Keratinocyte (primary cell): ENCODE measurements around the gene HNRNPU. TPM values are rescaled to one million over a fixed set of nuclear protein-coding genes. Genes with fewer than 3 reads are reported as not detected.
"Not testable (repeated sequence)": the region's sequence is repeated elsewhere in the genome, so short reads cannot be mapped to it uniquely, and the experiment has no call there.

Experiments
- DNase-seq: peaks from one replicate; pipeline ENCODE4 v3.0.0-alpha.2; 2011; ENCODE audit warnings: low read depth, missing footprints, low spot score
- FAIRE-seq: peaks from 2 replicates; lab custom pipeline; 2011; peaks lifted over from hg19 to GRCh38; lab: Jason Lieb, UNC
- H2AFZ ChIP-seq: 2 replicates; pipeline ENCODE4 v1.6.0; 2012; ENCODE audit warnings: low read length, control low read depth, inconsistent platforms; ENCODE audit not compliant: control insufficient read depth
- H3K27ac ChIP-seq: 2 replicates; pipeline ENCODE4 v1.5.1; 2011; ENCODE audit warnings: low read length; ENCODE audit not compliant: control insufficient read depth, insufficient read depth
- H3K27me3 ChIP-seq: 3 replicates; pipeline ENCODE4 v1.6.0; 2011; ENCODE audit warnings: low read length; ENCODE audit not compliant: control insufficient read depth, insufficient read depth; ENCODE audit errors: extremely low read depth
- H3K36me3 ChIP-seq, 2 experiments: 2 replicates in 1 of 2; 3 replicates in 1 of 2; pipeline ENCODE4 v1.5.1; 2011; ENCODE audit warnings: low read length in 2 of 2, mild to moderate bottlenecking in 1 of 2; ENCODE audit not compliant: control insufficient read depth in 2 of 2, insufficient read depth in 2 of 2; ENCODE audit errors: extremely low read depth in 1 of 2
- H3K4me1 ChIP-seq: 3 replicates; pipeline ENCODE4 v1.5.1; 2011; ENCODE audit warnings: low read length; ENCODE audit not compliant: control insufficient read depth, insufficient read depth; ENCODE audit errors: extremely low read depth
- H3K4me2 ChIP-seq: 3 replicates; pipeline ENCODE4 v1.6.0; 2011; ENCODE audit warnings: low read depth, low read length; ENCODE audit not compliant: control insufficient read depth, insufficient read depth; ENCODE audit errors: extremely low read depth
- H3K4me3 ChIP-seq, 3 experiments: fragments of 200-600 bp in 1 of 3; sonication (generic) in 1 of 3; 2 replicates in 2 of 3; 3 replicates in 1 of 3; pipeline ENCODE4 v1.5.1; 2011 to 2016; ENCODE audit warnings: low read length in 3 of 3, mild to moderate bottlenecking in 3 of 3, control low read depth in 2 of 3, inconsistent platforms in 1 of 3, low read depth in 1 of 3, mixed read lengths in 1 of 3, mixed run types in 1 of 3, moderate library complexity in 1 of 3; ENCODE audit not compliant: control insufficient read depth in 2 of 3, insufficient read depth in 2 of 3; ENCODE audit errors: extremely low read depth in 1 of 3
- H3K79me2 ChIP-seq: 2 replicates; pipeline ENCODE4 v1.6.0; 2012; ENCODE audit warnings: low read length; ENCODE audit not compliant: control insufficient read depth, insufficient read depth
- H3K9ac ChIP-seq: 3 replicates; pipeline ENCODE4 v1.6.0; 2011; ENCODE audit warnings: low read length; ENCODE audit not compliant: control insufficient read depth, insufficient read depth; ENCODE audit errors: extremely low read depth
- H3K9me1 ChIP-seq: 3 replicates; pipeline ENCODE4 v1.6.0; 2011; ENCODE audit warnings: low read length; ENCODE audit not compliant: control insufficient read depth, insufficient read depth; ENCODE audit errors: extremely low read depth
- H3K9me3 ChIP-seq: 2 replicates; pipeline ENCODE4 v1.5.1; 2012; ENCODE audit warnings: low read depth, low read length; ENCODE audit not compliant: control insufficient read depth
- H4K20me1 ChIP-seq: 3 replicates; pipeline ENCODE4 v1.6.0; 2011; ENCODE audit warnings: low read length; ENCODE audit not compliant: control insufficient read depth, insufficient read depth; ENCODE audit errors: extremely low read depth
- CTCF ChIP-seq, 3 experiments: IDR thresholded peaks in 1 of 3; conservative IDR thresholded peaks in 1 of 3; optimal IDR thresholded peaks in 1 of 3; 2 replicates in 2 of 3; 3 replicates in 1 of 3; pipeline versions ENCODE3 to v1.5.1; 2011; ENCODE audit warnings: low read length in 3 of 3, mild to moderate bottlenecking in 3 of 3, moderate library complexity in 2 of 3, control low read depth in 1 of 3, inconsistent platforms in 1 of 3; ENCODE audit not compliant: insufficient read depth in 2 of 3; ENCODE audit errors: extremely low read depth in 1 of 3
- EZH2 ChIP-seq: IDR thresholded peaks from one replicate; pipeline ENCODE4 v1.6.1; 2012; ENCODE audit warnings: inconsistent platforms, mild to moderate bottlenecking, low read length, moderate library complexity
- dilution Hi-C: fragments of 300-500 bp; cut with MboI; formaldehyde crosslinking; loops from one replicate; pipeline ENCODE4 v1.7.0; 2020; ENCODE audit warnings: low sequenced_read_pairs; ENCODE audit not compliant: extremely low pct_ligation_motif_present
- polyA plus RNA-seq, 5 experiments: library from polyadenylated mRNA; depleted of rRNA in 3 of 5; stranded (reverse) in 3 of 5; stranded (forward) in 1 of 5; unstranded in 1 of 5; fragments of >200 nt; gene quantifications; 1 replicate in 1 of 5; 2 replicates in 3 of 5; 3 replicates in 1 of 5; pipeline versions ENCODE4 v1.2.1 to v1.2.3, GENCODE V29; 2011 to 2012; ENCODE audit warnings: missing spikeins in 2 of 5, low read depth in 1 of 5, low replicate concordance in 1 of 5

HNRNPU gene
- polyA plus RNA-seq, 1 donor (not counting 4 experiments of a cell fraction or from before 2014, with no cell fraction given) = 220 TPM

- Histone ChIP-seq H3K4me1 (peaks cover 8% of the 10 kb centered on the region), H3K4me2 (peak overlapping the region; percentile 93), H4K20me1 (no peaks in the 10 kb centered on the region), H3K79me2 (peaks cover 29% of the 10 kb centered on the region), H3K9me3 (no peaks in the 10 kb centered on the region), H3K27me3 (no peaks in the 10 kb centered on the region), H3K9me1 (no peaks in the 10 kb centered on the region), H3K4me3 (peak overlapping the region; percentile 48 to 71 (median 70)), H3K9ac (peak overlapping the region; percentile 96), H3K27ac (peak overlapping the region; percentile 94), H3K36me3 (peaks cover under 1 to 2% of the 10 kb centered on the region in 2 experiments), H2AFZ (peak overlapping the region; percentile 92)
- FAIRE-seq (no peak), DNase-seq (no peak)
- dilution Hi-C loops = no loop called here
- TF ChIP-seq EZH2 (no peak), CTCF (optimal IDR thresholded peaks at IDR 0.05 in 1 of 3, IDR thresholded peaks at IDR 0.05 in 1 of 3, conservative IDR thresholded peaks at IDR 0.05 in 1 of 3; ENCODE audit: extremely low read depth in 1 of 3, insufficient read depth in 2 of 3, low read length in 3 of 3) (peak in 1 of 3 experiments; percentile 15)
Measured at GRCh38 chr1:244833734-244834542, 30.4 kb downstream of the HNRNPU start.

- H3K27me3 ChIP-seq, H3K9me3 ChIP-seq, H4K20me1 ChIP-seq, DNase-seq, H3K4me1 ChIP-seq, H3K9me1 ChIP-seq, FAIRE-seq, H3K36me3 ChIP-seq, dilution Hi-C loops: not testable (repeated sequence)
- Histone ChIP-seq H3K79me2 (peaks cover 24% of the 10 kb centered on the region), H2AFZ (peak overlapping the region; percentile 88), H3K9ac (peak overlapping the region; percentile 96), H3K4me3 (peak overlapping the region; percentile 48 to 71 (median 70)), H3K27ac (peak overlapping the region; percentile 94), H3K4me2 (peak overlapping the region; percentile 93)
Measured at GRCh38 chr1:244833260-244833659, 31.1 kb downstream of the HNRNPU start.
